ENCODE data around the gene TMEM107. TPM values are rescaled to one million over a fixed set of nuclear protein-coding genes. Genes with fewer than 3 reads are reported as not detected.

TMEM107 gene
- total and polyA plus RNA-seq, 2 donors (not counting 1 experiment from before 2014, with no cell fraction given): 9.8 to 36.0 TPM

DNA sequence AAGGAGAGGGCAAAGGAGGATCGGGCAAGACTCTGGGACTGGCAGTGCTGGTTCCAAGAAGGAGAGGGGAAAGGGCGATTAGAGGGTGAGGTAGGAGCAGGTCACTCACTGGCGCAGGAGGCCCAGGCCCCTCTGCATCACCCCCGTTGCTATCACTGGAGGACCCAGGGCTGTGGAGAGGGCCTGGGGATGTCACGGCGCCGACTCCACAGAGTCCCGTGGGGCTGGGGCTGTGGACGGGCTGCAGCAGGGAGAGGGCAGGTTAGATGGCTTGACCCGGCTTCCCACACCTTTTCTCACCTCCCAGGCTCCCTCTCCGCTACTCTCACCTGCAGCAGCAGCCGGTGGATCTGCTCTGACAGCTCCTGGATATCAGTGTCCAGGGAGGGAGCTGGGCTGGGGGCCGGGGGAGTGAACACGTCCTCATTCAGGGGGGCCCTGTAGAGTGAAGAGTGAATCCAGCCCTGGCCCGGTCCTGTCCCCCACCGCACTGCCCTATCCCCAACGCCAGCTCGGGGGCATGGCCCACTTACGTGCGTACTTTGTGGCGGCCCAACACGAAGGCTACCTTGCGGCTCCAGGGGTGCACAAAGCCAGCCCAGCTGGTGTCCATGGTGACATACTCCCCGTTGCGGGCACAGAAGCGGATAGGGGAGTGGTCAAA lies 28.9 kb downstream of the TMEM107 start:
- no peak for DNase-seq (ENCODE audit: low read depth in 2 of 2)
- Histone ChIP-seq H3K4me2 (ENCODE audit: extremely low read depth, insufficient read depth, low read length) (no peak overlapping the region), H3K4me3 (replicated peaks in 1 of 4; ENCODE audit: control extremely low read depth in 1 of 4, insufficient read depth in 1 of 4, low read depth in 3 of 4, low read length in 4 of 4) (no peak overlapping the region), H2AFZ (ENCODE audit: low read length) (no peak overlapping the region), H3K27me3 (ENCODE audit: control insufficient read depth, insufficient read depth, low read length) (no peaks in the 10 kb centered on the region), H4K20me1 (ENCODE audit: control insufficient read depth, extremely low read depth, insufficient read depth, low read length) (no peaks in the 10 kb centered on the region), H3K36me3 (ENCODE audit: control insufficient read depth, insufficient read depth, low read length) (peaks cover 35% of the 10 kb centered on the region), H3K9ac (ENCODE audit: insufficient read depth, low read length) (no peak overlapping the region), H3K4me1 (ENCODE audit: control insufficient read depth, extremely low read depth, insufficient read depth, low read length) (peaks cover 3% of the 10 kb centered on the region), H3K9me3 (ENCODE audit: control insufficient read depth, insufficient read depth, low read depth, low read length) (no peaks in the 10 kb centered on the region), H3K27ac (ENCODE audit: insufficient read depth, low read length) (no peak overlapping the region), H3K79me2 (ENCODE audit: control insufficient read depth, insufficient read depth, low read length) (peaks cover 2% of the 10 kb centered on the region)
- TF ChIP-seq, protein P1, sequence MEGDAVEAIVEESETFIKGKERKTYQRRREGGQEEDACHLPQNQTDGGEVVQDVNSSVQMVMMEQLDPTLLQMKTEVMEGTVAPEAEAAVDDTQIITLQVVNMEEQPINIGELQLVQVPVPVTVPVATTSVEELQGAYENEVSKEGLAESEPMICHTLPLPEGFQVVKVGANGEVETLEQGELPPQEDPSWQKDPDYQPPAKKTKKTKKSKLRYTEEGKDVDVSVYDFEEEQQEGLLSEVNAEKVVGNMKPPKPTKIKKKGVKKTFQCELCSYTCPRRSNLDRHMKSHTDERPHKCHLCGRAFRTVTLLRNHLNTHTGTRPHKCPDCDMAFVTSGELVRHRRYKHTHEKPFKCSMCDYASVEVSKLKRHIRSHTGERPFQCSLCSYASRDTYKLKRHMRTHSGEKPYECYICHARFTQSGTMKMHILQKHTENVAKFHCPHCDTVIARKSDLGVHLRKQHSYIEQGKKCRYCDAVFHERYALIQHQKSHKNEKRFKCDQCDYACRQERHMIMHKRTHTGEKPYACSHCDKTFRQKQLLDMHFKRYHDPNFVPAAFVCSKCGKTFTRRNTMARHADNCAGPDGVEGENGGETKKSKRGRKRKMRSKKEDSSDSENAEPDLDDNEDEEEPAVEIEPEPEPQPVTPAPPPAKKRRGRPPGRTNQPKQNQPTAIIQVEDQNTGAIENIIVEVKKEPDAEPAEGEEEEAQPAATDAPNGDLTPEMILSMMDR (conservative IDR thresholded peaks at IDR 0.05 in 1 of 2, IDR thresholded peaks at IDR 0.05 in 1 of 2; ENCODE audit: low read depth in 1 of 2, low read length in 2 of 2): no peak
- no peak for TF ChIP-seq EZH2 (IDR thresholded peaks at IDR 0.05; ENCODE audit: low read length, missing control alignments)

DNA sequence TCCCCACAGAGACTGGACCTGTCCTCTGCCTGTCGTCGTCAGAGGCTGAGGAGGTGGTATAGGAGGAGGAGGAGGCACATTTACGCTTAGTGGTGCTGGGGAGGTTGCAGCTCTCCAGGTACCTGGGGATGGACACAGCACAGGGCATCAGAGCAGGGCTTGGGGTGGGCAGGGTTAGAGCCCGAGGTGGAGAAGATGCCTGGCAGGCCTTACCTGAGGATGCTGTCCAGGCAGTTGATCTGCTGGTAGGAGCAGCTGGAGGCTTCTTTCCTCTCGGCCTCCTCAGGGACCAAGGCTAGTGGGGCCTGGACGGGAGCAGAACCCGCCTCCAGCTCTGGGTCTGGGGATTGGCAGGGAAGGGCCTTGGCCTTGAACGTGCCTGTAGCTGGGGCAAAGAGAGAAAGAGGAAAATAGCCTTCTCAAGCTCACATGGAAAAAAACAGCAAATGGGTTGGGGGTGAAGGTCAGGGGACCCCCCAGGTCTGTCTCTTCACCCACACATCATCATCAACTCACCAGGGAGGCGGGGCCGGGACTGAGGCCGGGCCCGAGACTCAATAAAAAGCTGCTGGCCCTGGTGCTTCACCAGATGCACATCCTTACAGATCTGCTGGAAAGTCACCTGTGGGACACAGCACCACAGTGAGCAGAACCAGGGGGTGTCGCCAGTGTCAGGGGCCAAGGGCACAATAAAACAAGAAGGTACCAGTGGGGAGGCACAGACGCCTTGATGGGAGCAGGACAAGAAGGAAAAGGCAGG lies 29.6 kb downstream of the TMEM107 start:
- H3K27me3 ChIP-seq (ENCODE audit: control insufficient read depth, insufficient read depth, low read length): no peaks in the 10 kb centered on the region
- no peak for TF ChIP-seq EZH2 (IDR thresholded peaks at IDR 0.05; ENCODE audit: low read length, missing control alignments)
- TF ChIP-seq, protein P1 (conservative IDR thresholded peaks at IDR 0.05 in 1 of 2, IDR thresholded peaks at IDR 0.05 in 1 of 2; ENCODE audit: low read depth in 1 of 2, low read length in 2 of 2): no peak
- DNase-seq (ENCODE audit: low read depth in 2 of 2): no peak
- peaks cover 38% of the 10 kb centered on the region for H3K36me3 ChIP-seq (ENCODE audit: control insufficient read depth, insufficient read depth, low read length)
- H3K9me3 ChIP-seq (ENCODE audit: control insufficient read depth, insufficient read depth, low read depth, low read length): no peaks in the 10 kb centered on the region
- H3K9ac ChIP-seq (ENCODE audit: insufficient read depth, low read length): no peak overlapping the region
- H3K4me3 ChIP-seq (replicated peaks in 1 of 4; ENCODE audit: control extremely low read depth in 1 of 4, insufficient read depth in 1 of 4, low read depth in 3 of 4, low read length in 4 of 4): no peak overlapping the region
- peaks cover 3% of the 10 kb centered on the region for H3K4me1 ChIP-seq (ENCODE audit: control insufficient read depth, extremely low read depth, insufficient read depth, low read length)
- H2AFZ ChIP-seq (ENCODE audit: low read length): no peak overlapping the region
- no peak overlapping the region for H3K4me2 ChIP-seq (ENCODE audit: extremely low read depth, insufficient read depth, low read length)
- peaks cover 2% of the 10 kb centered on the region for H3K79me2 ChIP-seq (ENCODE audit: control insufficient read depth, insufficient read depth, low read length)
- no peaks in the 10 kb centered on the region for H4K20me1 ChIP-seq (ENCODE audit: control insufficient read depth, extremely low read depth, insufficient read depth, low read length)
- no peak overlapping the region for H3K27ac ChIP-seq (ENCODE audit: insufficient read depth, low read length)

DNA sequence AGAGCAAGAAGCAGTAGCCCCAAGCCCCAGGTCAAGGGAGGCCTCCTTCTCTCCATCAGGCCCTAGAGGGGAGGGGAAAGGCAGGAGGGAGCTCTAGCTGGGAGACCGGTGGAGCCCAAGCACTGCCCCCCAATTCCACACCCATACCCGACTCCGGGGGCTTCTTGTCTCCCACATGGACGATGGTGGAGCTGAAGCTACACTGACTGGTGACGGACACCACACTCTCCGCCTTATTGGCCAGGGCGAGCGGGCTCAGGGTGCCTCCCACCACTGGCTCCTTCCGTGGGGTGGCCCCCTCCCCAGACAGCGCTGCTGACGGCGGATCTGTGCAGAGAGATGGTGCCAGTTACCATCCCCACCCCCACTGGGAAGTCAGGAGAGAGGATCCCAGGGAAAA lies 30.4 kb downstream of the TMEM107 start:
- Histone ChIP-seq H3K4me3 (replicated peaks in 1 of 4; ENCODE audit: control extremely low read depth in 1 of 4, insufficient read depth in 1 of 4, low read depth in 3 of 4, low read length in 4 of 4) (no peak overlapping the region), H4K20me1 (ENCODE audit: control insufficient read depth, extremely low read depth, insufficient read depth, low read length) (no peaks in the 10 kb centered on the region), H3K27ac (ENCODE audit: insufficient read depth, low read length) (no peak overlapping the region), H3K27me3 (ENCODE audit: control insufficient read depth, insufficient read depth, low read length) (no peaks in the 10 kb centered on the region), H3K4me1 (ENCODE audit: control insufficient read depth, extremely low read depth, insufficient read depth, low read length) (peaks cover 2% of the 10 kb centered on the region), H3K4me2 (ENCODE audit: extremely low read depth, insufficient read depth, low read length) (no peak overlapping the region), H3K36me3 (ENCODE audit: control insufficient read depth, insufficient read depth, low read length) (peaks cover 41% of the 10 kb centered on the region), H3K9me3 (ENCODE audit: control insufficient read depth, insufficient read depth, low read depth, low read length) (no peaks in the 10 kb centered on the region), H3K9ac (ENCODE audit: insufficient read depth, low read length) (no peak overlapping the region), H2AFZ (ENCODE audit: low read length) (no peak overlapping the region), H3K79me2 (ENCODE audit: control insufficient read depth, insufficient read depth, low read length) (peaks cover 2% of the 10 kb centered on the region)
- DNase-seq (ENCODE audit: low read depth in 2 of 2): no peak
- no peak for TF ChIP-seq EZH2 (IDR thresholded peaks at IDR 0.05; ENCODE audit: low read length, missing control alignments)
- TF ChIP-seq, protein P1 (conservative IDR thresholded peaks at IDR 0.05 in 1 of 2, IDR thresholded peaks at IDR 0.05 in 1 of 2; ENCODE audit: low read depth in 1 of 2, low read length in 2 of 2): no peak

All from fibroblast of lung (primary cell).